GM21717 (cell line): ENCODE data around the gene PSMB8.

Experiments used
- ATAC-seq: cut with Tn5 transposase; IDR thresholded peaks from one replicate; pipeline ENCODE4 v1.9.1; 2021; ENCODE audit warnings: mild to moderate bottlenecking, moderate library complexity; ENCODE audit not compliant: unreplicated experiment

Gene PSMB8

GRCh38 chr6:32799168-32799567 is 44.7 kb downstream of the PSMB8 start:
- no peak for ATAC-seq

GRCh38 chr6:32796848-32797776 is 46.7 kb downstream of the PSMB8 start:
- no peak for ATAC-seq

- ATAC-seq, result no peak
Observed at GRCh38 chr6:32794510-32794909, 49.3 kb downstream of the PSMB8 start.

GRCh38 chr6:32792901-32793435 is 50.9 kb downstream of the PSMB8 start:
- no peak for ATAC-seq
